Left hindlimb (tissue), 1 donor: Measurements from ENCODE around the gene PTPN3.
A peak's percentile ranks its signal among the peaks of the same experiment; 100 is the strongest.

Experiments
- DNase-seq: peaks from one replicate; pipeline ENCODE4 v3.0.0-alpha.2; 2018

PTPN3 gene

DNA sequence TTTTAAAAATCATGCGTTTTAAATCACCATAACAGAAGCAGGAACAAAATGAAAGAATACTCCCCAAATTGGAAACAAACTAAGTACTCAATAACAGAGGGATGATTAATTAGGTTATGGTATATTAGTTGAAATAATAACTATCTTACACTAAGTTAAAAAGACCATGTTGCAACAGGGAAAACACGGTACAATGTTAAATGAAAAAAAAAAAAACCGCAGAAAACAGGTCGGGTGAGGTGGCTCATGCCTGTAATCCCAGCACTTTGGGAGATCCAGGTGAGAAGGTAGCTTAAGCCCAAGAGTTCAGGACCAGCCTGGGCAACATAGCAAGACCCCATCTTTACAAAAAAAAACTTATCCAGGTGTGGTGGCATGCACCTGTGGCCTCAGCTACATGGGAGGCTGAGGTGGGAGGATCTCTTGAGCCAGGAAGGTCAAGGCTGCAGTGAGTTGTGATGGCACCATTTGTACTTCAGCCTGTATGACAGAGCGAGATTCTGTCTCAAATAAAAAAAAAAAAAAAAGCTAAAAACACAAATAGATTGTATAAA is 2.4 kb upstream of the PTPN3 start:
- DNase-seq = no peak

DNA sequence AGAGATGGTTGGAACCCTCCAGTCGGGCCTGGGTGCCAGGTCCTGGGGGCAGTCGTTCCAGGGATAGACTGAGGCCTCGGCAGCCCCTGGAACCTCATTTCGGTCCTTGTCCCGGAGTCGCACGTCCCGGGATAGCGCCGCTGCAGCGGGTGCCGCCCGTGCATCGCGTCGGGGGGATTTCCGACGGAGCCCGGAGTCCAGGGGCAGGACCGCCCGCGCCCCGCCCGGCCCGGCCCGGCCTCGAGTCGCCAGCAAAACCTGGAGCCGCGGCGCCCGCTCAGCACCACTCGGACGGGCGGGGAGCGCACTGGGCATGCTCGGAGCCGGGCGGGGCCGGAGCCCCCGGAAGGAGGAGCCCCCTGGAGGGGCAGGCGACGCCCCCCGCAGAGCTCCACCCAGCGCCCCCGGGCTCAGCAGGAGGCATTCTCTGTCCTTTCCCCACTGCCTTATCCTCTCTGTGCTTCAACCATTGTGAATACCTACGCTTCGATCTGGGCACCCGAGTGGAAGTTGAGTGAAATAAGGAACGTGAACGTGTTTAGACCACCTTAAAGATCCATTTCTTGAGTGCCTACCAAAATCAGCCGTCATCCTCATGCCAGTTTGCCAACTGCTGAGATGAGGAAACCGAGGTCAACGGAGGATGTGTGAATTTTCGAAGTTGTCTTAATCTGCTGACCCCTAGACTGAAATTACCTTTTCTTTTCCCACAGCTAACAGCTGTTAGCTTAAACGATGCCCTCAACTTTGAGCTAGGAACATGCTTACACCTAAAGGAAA is 1.7 kb upstream of the PTPN3 start:
- peak; percentile 58 for DNase-seq

DNA sequence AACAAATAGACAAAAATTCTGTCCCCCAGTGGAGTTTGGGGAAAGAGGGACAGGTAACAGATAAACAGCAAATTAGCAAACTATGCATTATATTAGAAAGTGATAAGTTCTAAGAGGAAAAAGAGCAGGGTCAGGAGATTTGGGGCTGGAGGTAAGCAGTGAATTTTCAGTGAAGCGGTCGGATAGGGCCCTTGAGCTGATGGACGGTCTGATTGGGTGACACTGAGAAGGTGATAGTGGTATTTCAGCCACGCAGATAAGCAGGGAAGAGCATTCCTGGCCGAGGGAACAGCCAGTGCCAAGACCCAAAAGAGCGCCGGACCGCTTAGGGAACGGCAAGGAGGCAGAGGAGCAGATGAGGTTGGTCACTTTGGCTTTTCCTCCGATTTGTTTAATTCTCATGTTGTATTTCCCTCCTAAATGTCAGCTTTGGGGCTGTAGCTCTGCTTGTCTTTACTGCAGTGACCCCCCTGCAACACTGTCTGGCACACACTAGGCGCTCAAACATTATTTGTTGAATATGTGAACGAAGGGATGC is 1.1 kb upstream of the PTPN3 start:
- no peak for DNase-seq

DNA sequence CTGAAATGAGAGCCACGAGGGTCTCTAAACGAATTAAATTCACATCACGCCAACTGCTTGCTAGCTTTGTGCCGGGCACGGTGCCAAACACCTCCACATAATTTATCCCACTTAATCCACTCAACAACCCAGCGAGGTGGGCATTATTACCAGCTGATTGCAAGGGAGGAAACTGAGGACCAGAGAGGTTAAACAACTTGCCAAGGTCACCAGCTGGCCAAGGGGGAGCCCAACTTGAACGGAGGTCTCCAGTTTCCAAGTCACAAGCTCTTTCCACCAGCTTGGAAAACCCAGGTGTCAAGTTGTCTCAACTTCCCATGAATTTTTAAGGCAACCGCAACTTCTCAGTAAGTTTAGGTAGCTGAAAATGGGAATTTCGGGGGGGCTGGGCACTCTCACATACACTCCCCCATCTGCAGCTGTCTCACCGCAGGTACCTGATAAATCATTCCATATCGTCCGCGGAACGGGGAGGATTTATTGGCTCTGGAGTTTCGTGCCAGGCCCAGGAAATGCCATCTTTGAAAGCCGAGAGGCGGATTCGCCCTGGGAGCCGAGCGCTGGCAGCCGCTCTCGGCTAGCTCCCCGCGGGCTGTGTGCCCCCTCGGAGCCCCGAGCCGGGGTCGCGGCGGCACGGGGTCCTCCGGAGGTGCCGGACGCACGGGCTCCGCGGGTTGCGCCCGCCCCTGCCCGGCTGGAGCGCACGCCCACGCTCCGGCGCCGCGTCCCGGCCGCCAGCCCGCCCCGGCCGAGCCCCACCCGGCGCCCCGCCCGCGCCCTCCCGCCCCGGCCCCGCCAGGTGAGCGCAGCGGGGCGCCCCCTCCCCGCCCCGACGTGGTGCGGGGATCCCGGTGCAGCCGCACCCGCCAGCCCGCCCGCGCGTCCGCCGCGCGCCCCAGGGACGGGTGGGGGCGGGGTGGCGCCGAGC is 617 bp downstream of the PTPN3 start:
- DNase-seq = peak; percentile 50

DNA sequence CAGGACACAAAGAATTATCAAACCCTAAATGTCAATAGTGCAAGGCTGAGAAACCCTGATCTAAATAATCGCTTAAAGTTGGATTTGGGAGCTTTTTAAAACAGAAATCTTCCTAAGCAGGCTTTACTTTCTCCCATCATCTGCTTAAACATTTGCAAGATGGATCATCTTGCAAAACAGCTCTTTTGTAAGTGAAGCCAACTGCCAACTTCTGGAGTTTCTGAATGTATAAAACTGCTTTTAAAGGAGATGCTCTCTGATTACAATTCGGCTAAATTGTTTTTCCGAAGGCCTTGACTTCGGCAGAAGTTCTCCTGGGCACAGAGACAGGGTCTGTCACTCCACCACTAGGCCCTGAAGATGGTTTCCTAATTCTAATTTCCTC is 1.3 kb downstream of the PTPN3 start:
- no peak for DNase-seq

DNA sequence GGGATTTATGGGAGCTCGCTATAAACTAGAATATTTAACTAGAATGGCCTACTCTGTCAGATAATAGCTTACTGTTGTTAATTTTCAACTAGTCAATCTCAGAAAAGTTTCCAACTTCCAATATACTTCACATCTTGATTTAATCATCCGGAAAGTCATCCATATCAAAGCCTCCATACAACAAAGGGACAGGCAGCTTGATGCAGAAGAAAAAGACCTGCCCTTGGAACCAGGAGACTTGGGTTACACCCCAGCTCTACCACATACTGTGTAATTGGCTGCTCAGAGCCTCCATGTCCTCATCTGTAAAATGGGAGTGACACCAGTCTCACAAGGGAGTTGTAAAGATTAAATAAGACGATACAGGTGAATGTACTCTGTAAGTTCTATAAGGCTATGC is 1.9 kb downstream of the PTPN3 start:
- no peak for DNase-seq

DNA sequence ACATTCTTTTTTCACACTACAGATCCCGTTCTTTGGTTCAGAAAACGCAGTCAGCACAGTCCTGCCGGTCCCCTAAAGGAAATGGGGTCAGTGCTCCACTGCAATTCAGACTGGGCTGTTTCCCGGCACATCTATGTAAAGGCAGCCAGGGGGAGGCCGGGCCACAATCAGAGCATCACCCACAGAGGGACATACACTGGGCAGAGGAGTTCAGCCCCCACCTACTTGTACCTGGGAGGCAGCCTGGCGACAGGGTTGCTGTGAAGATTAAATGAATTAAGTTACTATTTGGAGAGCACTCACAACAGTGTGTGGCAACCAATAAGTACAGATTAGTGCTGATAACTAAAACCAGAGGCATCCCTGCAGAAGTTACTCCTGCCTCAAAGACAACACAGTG is 4.5 kb downstream of the PTPN3 start:
- no peak for DNase-seq

DNA sequence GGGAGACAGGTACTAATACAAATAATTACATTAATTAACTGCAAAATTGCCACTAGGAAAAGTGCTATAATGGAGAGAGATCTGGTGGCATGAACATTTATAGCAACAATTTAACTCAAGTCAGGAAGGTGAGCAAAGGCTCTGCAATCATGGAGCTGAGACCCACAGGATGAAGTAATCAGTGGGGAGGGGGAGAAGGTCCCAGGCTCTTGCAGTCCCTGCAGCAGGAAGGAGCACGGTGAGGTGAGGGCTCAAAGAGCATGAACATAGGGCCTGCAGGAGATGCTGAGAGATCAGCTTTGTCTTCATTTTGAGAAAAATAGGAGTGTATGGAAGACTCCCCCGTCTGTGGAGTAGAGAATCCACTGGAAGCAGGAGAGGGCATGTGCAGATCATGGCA is 6.5 kb downstream of the PTPN3 start:
- no peak for DNase-seq

DNA sequence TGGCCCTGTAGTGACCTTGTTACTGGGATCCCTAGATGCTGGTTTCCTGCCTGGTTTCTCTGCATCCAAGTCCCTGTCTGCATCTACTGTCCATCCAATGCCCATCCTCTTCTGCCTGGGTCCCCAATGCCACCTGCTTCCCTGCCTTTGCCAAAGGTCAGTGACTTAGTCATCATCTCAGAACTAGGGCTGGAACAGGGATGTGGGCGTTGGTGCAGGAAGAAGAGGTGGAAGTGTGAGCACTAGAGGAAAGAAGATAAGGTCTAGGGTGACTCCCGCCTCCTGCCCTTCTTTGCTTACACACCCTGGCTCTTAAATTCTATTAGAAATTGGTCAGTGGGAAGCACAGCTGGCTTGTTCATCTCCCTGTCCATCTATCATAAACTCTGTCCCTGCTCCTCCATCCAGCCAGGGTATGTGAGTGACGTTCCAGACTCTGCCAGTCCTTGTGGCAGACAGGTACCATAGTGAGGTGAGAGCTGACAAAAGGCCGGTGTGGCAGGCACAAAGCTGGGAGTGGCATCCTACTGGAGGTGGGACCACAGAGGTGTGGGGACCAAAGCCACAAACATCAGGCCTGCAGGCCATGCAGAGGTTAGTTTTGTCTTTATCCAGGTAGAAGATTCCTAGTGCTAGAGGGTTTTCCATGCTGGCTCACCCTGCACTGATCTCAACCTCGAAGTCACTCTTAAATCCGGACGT is 9.2 kb downstream of the PTPN3 start:
- DNase-seq = no peak

DNA sequence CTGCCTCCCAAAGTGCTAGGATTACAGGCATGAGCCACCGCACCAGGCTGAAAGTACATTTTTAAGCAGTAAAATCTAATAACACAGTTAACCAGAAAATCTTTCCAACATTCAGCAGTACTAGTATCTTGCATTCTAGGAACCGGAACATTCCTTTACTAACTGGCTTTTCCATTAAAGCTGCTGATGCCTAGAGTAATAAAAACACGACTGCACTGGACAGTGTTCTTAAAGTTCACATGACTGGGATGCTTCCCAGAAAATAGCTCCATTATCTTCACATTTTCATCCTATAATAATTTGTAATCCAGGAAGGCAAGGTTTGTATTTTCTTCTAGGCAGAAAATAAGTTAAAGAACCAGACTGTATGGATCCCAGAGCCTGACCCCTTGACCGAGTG is 9.8 kb downstream of the PTPN3 start:
- DNase-seq = no peak

DNA sequence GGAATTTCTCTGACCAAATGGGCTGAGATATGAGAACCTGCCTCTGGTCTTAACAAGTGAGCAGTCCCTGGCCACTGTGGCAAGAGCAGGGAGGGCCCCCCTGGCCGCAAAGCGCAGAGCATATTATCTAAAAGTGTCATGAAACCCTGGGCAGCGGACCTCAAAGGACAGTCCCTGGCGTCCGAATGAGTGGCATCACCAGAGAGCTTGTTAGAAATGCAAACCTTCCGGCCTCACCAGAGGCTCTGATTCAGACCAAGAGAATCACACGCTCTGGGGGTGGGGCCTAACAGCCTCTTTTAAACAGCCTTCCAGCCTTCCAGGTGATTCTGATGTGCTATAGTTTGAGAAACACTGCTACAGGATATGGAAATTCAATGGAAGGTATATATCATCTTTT is 10.9 kb downstream of the PTPN3 start:
- DNase-seq = no peak

DNA sequence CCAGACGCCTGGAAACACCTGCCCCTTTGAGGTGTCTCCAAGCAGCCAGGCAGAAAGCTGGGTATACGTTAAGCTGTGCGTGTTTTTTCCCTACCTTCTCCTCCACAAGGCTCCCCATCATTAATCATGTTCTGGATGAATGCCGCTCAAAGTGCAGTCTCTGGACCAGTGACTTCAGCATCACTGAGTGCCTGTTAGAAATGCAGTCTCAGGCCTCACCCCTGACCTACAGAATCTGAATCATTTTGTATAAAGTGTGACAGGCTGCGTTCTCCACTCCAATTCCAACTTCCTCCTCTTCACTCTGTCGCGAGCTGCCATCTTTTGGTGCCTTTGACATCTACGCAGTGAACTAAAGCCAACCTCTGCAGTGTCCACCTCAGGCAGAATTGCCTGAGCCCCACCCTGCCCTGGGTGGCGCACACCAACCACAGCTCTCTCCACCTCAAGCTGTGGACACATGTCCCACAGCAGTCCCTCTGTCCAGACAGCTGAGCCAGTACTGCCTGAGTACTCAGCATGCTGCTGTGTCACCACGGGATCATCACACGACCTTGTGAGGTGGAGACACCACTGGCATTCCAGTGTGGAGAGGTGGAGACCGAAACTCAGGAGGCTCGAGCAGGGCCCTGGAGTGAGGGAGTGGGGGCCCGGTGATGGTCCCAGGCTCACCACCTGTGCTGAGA is 14.2 kb downstream of the PTPN3 start:
- DNase-seq = no peak

DNA sequence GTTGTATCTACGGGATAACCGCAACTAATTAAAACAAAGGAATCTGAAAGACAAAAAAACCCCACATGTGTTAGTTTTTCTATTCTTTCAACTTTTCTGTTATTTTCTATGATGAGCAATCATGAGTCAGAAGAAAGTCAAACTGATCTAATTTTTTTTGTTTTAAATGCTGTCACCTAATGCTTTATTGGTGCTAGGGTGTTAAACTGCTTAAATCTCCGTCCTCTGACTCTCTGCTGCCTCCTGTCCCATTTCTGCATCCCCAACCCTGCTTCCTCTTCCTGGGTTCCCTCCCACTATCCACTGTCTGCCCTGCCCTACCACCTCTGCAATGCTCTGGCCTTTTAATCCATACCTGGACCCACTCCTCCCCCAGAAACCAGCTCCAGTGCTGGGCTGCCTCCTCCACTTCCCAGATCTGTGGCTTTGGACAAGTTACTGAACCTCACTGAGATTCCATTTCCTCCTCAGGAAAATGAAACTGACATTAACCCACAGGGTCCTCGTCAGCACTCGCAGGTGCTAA is 15.7 kb downstream of the PTPN3 start:
- DNase-seq = no peak

DNA sequence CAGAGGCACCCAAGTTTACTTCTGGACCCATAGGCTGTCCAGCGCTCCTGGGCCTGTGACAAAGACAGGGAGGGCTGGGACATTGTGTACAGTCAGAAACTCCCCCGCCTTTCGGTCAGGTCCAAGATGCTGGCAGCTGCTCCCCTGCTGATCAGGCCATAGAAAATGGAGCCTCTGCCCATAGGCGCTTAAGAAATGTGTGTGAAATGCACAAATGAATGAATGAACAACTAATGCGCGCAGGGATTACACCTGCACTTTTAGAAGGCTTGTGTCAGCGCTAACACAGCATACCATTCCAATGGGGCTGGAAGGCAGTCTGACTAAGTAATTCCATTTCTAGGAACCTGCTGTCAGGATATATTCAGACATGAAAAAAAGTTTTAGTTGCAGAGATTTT is 16.3 kb downstream of the PTPN3 start:
- DNase-seq = no peak

DNA sequence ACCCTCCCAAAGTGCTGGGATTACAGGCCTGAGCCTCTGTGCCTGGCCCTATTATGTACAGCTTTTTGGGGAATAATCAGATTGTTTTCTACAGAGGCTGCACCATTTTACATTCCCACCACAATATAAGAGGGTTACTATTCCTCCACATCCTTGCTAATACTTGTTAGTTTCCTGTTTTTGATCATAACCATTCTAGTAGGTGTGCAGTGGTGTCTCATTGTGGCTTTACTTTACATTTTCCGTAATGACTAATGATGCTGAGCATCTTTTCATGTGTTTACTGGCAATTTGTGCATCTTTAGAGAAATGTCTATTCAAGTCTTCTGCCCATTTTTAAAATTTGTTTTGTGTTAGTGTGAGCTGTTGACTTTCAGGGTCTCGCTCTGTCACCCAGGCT is 18.3 kb downstream of the PTPN3 start:
- no peak for DNase-seq

DNA sequence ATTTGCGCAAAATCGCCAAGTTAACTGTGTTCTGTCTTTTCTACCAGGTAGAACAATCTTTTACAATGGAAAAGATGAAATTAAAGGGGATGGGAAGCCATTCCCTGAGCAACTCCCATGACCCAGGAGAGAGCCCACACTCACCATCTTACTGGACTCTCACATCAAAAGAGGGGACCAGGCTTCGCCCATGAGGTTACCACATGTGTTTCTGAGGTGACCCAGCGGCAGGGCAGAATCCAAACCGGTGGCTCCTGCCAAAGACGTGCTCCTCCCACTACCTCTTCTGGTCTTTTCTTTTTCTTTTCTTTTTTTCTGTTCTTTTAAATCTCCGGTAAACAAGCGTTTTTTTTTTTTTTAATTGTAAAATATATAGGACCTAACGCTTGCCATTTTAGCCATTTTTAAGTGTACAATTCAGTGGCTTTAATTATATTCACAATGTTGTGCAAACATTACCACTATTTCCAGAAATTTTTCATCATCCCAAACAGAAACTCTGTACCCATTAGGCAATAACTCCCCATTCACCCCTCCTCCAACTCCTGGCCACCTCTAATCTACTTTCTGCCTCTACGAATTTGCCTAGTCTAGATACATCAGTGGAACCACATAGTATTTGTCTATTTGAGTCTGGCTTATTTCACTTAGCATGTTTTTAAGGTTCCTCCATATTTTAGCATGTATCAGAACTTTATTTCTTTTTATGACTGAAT is 19.3 kb downstream of the PTPN3 start:
- no peak for DNase-seq

DNA sequence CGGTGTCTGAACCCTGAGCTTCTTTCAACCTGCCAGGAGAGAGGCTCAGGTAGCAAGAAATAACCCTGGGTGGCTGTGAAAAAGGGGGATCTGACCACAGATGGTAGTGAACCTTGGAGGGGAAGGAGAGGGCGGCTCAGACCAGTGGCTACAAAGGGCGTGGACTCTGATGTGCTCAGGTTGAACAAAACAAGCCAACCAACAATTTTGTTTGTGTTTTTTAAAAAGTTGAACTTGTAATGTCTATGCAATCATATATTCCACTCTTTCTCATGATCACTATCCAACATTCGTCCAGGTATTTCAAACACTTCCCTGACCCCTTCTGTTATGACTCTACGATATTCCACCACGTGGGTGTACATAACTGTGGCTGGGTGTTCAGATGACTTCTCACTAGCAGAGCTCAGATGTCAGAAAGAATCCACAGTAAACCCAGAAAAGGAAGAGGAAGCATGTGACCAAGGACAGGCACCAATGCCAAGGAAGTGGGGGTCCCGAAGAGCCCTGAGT is 20.0 kb downstream of the PTPN3 start:
- DNase-seq = no peak

DNA sequence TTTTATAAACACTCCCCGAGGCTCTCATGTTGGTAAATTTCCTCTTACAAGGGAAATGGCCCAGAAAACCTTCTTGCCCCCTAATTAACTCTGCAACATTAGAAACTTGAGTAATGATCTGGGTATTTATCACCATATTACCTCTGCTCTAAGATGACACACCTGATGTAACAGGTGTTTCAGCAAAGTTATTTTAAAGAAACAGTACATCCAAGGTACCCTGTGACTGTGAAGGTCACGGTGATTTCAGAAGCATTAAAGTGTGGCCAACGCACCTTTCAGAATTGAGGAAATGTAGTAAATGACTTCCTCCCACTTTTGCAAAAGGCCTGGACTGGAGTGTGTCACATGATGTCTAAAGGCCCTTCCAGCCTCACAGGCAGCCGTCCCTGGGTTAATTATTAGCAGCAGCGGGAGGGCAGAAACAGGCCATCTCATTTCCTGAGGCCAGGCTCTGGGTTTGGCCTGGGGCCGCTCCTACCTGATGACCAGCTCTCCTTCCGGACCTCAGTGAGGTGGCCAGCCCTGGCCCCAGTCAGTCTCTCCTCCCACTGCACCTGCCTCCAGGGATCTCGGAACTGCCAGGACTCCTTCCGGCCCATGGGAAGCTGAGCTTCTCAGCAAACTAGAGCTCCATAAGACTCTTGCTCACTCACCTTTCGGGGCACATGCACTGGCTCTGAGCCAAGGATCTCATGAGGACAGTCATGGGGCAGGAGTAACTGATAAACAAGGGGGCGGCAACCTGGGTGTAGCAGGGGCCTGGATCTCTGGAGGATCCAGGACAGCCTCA is 20.7 kb downstream of the PTPN3 start:
- DNase-seq = no peak

DNA sequence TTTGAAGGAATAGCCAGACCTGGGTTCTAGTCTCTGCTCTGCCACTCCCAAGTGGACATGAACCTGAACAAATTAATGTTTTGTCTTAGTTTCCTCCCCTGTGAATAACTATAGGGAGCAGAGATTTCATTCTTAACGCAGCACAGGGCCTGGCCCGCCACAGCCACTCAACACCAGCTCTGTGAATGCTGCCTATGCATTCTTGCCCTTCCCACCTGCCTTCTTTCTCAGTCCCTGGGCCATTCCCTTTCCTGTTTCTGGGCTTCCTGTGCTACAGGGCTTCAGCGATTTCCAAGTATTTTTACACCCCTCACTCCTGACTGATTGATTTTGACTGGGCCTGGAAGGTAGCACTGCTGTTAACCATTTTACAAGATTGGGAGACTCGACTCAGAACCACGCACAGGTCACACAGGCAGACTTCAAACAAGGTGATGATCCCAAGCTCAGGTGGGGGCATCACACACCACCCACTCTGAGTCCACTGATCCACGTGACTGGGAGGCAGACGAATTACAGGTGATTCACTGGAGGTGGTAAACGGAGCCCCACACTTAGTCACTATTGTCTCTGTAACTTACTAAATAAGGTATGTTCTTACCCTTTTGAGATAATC is 21.4 kb downstream of the PTPN3 start:
- DNase-seq = no peak

DNA sequence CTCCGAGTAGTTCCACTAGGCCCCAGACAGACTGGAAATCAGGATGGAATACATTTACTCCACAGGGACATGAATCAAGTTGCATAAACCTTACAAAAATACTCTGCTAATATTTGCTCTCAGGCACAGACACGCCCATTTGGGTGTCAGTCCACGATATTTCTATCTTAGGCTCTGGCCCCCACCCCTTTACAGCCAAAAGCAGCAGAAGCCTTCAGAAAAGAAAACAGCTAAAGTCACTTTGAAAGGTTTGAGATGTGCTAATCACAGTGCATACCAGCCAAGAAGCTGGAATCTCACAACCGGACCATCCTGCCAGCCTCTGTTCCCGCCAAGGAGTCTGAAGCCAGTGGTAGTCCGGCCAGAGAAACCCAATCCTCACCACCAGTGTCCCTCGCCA is 22.6 kb downstream of the PTPN3 start:
- peak; percentile 43 for DNase-seq
